Lung (tissue), 12 donors: Measurements from ENCODE around the gene HMGB1. TPM values are rescaled to one million over a fixed set of nuclear protein-coding genes. Genes with fewer than 3 reads are reported as not detected.
A peak's percentile ranks its signal among the peaks of the same experiment; 100 is the strongest.

ENCODE experiments used
- ATAC-seq: fragments of 200-7000 bp; cut with Tn5 transposase; one replicate; pipeline ENCODE4 v1.9.1; 2020; ENCODE audit warnings: moderate number of reproducible peaks; ENCODE audit not compliant: insufficient read depth, low FRiP score
- DNase-seq, 3 donors: peaks; one replicate each; pipeline ENCODE4 v3.0.0-alpha.2; 2013 to 2017
- H3K27ac ChIP-seq, 2 donors: one replicate each; pipeline ENCODE4 v1.5.1; 2013; ENCODE audit warnings: mild to moderate bottlenecking in 2 of 2, moderate library complexity in 2 of 2, control low read depth in 1 of 2, inconsistent platforms in 1 of 2, low read depth in 1 of 2, low read length in 1 of 2
- H3K27me3 ChIP-seq, 3 donors: one replicate each; pipeline ENCODE4 v1.5.1; 2013; ENCODE audit warnings: low read length in 2 of 3; ENCODE audit not compliant: control insufficient read depth in 3 of 3, insufficient read depth in 3 of 3
- H3K36me3 ChIP-seq, 4 donors: one replicate each; pipeline ENCODE4 v1.5.1; 2013; ENCODE audit warnings: low read length in 4 of 4, mild to moderate bottlenecking in 1 of 4, moderate library complexity in 1 of 4; ENCODE audit not compliant: control insufficient read depth in 4 of 4, insufficient read depth in 4 of 4
- H3K4me1 ChIP-seq, 5 donors: one replicate each; pipeline ENCODE4 v1.5.1; 2013; ENCODE audit warnings: low read length in 5 of 5, mild to moderate bottlenecking in 2 of 5, moderate library complexity in 1 of 5; ENCODE audit not compliant: control insufficient read depth in 5 of 5, insufficient read depth in 5 of 5
- H3K4me3 ChIP-seq: one replicate; pipeline ENCODE4 v1.5.1; 2013; ENCODE audit warnings: mild to moderate bottlenecking, control low read depth, moderate library complexity
- H3K9ac ChIP-seq, 2 donors: one replicate each; pipeline ENCODE4 v1.5.1; 2013; ENCODE audit warnings: low read length in 2 of 2, control low read depth in 1 of 2; ENCODE audit not compliant: insufficient read depth in 1 of 2
- H3K9me3 ChIP-seq, 4 donors: one replicate each; pipeline ENCODE4 v1.5.1; 2013; ENCODE audit warnings: low read length in 3 of 4, mild to moderate bottlenecking in 1 of 4, moderate library complexity in 1 of 4; ENCODE audit not compliant: control insufficient read depth in 4 of 4, insufficient read depth in 3 of 4
- WGBS, 2 donors: extraction: QIAGEN DNeasy Blood & Tissue Kit; methylation state at CpG; one replicate each; pipeline ENCODE4 v1.1.7; 2013; 5-methylcytosine and 5-hydroxymethylcytosine counted together
- polyA plus RNA-seq, 2 donors: library from polyadenylated mRNA; stranded (reverse); fragments of 200-250 nt; gene quantifications; one replicate each; pipeline ENCODE4 v1.2.1, GENCODE V29; 2013
- total RNA-seq, 2 donors: library from RNA; depleted of rRNA in 1 of 2; stranded (reverse); fragments of >200 nt in 1 of 2; gene quantifications; one replicate each; pipeline ENCODE4 v1.2.1, GENCODE V29; 2014 to 2021
- TF ChIP-seq, protein P1 (sequence below): IDR thresholded peaks from 2 replicates; pipeline ENCODE4 v1.5.1; 2012; ENCODE audit warnings: mild to moderate bottlenecking; ENCODE audit errors: control extremely low read depth, extremely low read depth
- donor health status: control.
- donor health status: control.
- donor health status: Bipolar disorder and iron deficiency.
- donor health status: healthy.
- donor health status: DM: yes; HTN: yes; CAD: no.

The HMGB1 gene
- total and polyA plus RNA-seq, 4 donors = 210 to 374 (median 325) TPM

DNA sequence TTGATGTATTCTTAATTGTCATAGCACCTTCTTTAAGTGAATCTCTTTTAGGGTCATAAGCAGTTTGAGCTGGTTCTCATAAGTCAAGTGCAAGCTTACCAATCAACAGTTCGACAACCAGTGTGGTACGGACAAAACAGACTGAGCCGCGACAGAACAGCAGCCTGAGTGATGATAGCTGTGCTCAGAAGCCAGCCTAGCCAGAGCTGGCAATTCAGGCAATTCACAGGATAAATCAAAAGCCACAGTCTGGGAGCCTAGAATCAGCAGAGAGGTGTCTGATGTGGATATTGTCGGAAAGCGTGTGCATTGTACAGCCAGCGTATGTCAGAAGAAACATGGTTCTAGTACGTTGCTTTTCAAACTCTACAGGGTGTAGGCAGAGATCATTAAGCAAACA lies 28.6 kb downstream of the HMGB1 start:
- DNase-seq (no peak), ATAC-seq (no peak)
- Histone ChIP-seq H3K4me3 (no peak overlapping the region), H3K27ac (no peak overlapping the region), H3K36me3 (no peaks in the 10 kb centered on the region), H3K9ac (no peak overlapping the region), H3K27me3 (peaks cover 0 to 8% (median 7%) of the 10 kb centered on the region in 3 donors), H3K9me3 (no peaks in the 10 kb centered on the region), H3K4me1 (no peaks in the 10 kb centered on the region)
- TF ChIP-seq, protein P1, sequence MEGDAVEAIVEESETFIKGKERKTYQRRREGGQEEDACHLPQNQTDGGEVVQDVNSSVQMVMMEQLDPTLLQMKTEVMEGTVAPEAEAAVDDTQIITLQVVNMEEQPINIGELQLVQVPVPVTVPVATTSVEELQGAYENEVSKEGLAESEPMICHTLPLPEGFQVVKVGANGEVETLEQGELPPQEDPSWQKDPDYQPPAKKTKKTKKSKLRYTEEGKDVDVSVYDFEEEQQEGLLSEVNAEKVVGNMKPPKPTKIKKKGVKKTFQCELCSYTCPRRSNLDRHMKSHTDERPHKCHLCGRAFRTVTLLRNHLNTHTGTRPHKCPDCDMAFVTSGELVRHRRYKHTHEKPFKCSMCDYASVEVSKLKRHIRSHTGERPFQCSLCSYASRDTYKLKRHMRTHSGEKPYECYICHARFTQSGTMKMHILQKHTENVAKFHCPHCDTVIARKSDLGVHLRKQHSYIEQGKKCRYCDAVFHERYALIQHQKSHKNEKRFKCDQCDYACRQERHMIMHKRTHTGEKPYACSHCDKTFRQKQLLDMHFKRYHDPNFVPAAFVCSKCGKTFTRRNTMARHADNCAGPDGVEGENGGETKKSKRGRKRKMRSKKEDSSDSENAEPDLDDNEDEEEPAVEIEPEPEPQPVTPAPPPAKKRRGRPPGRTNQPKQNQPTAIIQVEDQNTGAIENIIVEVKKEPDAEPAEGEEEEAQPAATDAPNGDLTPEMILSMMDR = no peak
- WGBS, 2 donors = 84 to 85% methylated on average over 8 of the region's 8 CpGs

- Histone ChIP-seq H3K27me3 (peaks cover 0 to 11% (median 7%) of the 10 kb centered on the region in 3 donors), H3K36me3 (no peaks in the 10 kb centered on the region), H3K9ac (no peak overlapping the region), H3K9me3 (no peaks in the 10 kb centered on the region), H3K27ac (no peak overlapping the region), H3K4me3 (no peak overlapping the region), H3K4me1 (peaks cover 0 to under 1% (median 0%) of the 10 kb centered on the region in 5 donors)
- no peak for ATAC-seq
- TF ChIP-seq, protein P1 = no peak
- no peak for DNase-seq
- WGBS, 2 donors = 87 to 88% methylated on average over 3 of the region's 3 CpGs
These were observed 29.8 kb downstream of the HMGB1 start for GRCh38 chr13:30435911-30436451.

- no peaks in the 10 kb centered on the region for H3K36me3 ChIP-seq
- no peak overlapping the region for H3K27ac ChIP-seq
- H3K4me3 ChIP-seq = no peak overlapping the region
- no peaks in the 10 kb centered on the region for H3K9me3 ChIP-seq
- peaks cover 0 to 12% (median 3%) of the 10 kb centered on the region in 3 donors for H3K27me3 ChIP-seq
- WGBS, 2 donors = 59 to 67% methylated on average over 2 of the region's 2 CpGs
- DNase-seq (no peak), ATAC-seq (peak; percentile 60)
- TF ChIP-seq, protein P1 = no peak
- no peak overlapping the region for H3K9ac ChIP-seq
- peaks cover 0 to 5% (median 0%) of the 10 kb centered on the region in 5 donors for H3K4me1 ChIP-seq
These were observed 34.3 kb downstream of the HMGB1 start for GRCh38 chr13:30431269-30431940.
